ENCODE measurements around the gene ACACA.
A peak's percentile ranks its signal among the peaks of the same experiment; 100 is the strongest.
"Not testable (repeated sequence)": the region's sequence is repeated elsewhere in the genome, so short reads cannot be mapped to it uniquely, and the experiment has no call there.

The ACACA gene

DNA sequence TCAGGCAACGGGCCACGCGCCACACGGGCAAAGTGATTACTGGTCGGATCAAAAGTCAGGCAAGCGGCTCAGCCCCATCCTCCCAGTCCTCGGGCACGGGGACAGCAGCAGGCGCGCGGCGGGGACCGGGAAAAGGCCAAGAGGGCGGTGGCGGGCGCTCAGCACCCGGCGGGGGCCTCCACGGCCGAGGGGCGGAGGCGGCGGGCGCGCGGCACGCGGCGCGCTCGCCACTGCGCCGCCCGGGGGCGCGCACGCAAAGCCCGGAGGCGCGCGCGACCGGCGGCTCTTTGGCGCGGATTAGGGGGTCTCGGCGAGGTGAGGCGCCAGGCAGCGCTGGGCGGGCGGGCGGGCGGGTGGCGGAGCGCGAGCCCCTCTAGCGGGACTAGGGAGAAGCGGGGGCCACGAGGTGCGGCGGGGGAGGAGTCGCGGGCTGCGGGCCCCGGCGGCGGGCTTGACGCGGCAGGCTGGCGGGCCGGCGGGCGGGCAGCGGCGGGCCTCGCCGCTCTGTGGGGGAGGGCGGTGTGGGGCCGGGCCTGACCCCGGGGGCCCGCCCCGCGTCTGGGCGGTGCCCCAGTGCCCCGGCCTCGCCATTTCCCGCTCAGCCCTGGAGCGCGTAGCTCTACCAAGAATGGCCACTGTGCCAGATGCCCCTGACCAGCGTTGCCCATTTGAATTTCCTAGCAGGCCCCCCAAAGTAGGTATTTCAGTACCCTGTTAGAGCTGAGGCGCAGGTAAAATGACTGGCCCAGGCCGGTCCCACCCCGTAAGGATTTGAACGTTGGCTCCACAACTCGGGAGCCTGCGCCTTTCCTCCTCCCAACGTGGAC, at the start of gene ACACA, which contains the start of gene TADA2A:
TSS of gene ACACA (minus strand) at position 202 of the 827 bp plus-strand sequence. CDS start 537 bp downstream, outside the sequence.
TSS of gene TADA2A (plus strand) at position 252 of the 827 bp plus-strand sequence. CDS start 4,480 bp downstream, outside the sequence.
- peak; percentile 66 for DNase-seq (ENCODE audit: low read depth)

DNA sequence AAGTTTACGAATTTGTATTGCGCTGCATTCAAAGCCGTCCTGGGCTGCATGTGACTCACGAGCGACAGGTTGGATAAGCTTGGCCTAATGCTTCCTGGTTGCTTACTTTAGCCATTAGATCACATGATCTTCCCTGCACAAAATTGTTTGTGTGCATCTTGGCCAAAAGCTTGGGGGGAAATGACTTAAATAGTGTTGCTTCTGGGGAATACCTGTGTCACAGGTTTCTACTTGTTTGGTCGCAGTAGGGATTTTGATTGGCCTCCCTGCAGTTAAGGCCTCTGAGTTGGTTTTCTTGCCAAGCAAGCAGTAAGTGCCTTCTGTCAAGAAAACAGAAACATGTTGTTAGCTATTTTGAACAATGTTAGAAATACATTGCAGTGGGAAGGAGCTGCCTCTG, 43.5 kb upstream of the ACACA start:
- no peak for DNase-seq (ENCODE audit: low read depth)

DNA sequence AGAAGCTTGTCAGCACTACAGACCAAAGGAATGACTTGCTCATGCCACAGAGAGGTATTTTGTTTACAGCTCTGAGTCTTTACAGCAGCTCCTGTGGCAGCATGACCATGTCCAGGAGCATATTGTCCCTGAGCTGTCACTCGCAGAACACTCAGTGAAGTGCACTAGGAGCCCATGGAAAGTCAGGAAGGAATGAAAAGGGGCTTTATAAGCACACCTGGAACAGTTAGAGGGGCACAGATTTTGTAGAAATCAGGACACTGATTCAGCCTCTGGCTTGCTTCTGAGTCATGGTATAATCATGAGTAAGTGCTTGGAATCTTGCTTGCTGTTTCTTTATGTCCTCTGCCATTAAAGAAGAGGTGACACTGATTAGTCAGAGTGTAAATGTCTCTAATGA, 41.0 kb upstream of the ACACA start:
- no peak for DNase-seq (ENCODE audit: low read depth)

DNA sequence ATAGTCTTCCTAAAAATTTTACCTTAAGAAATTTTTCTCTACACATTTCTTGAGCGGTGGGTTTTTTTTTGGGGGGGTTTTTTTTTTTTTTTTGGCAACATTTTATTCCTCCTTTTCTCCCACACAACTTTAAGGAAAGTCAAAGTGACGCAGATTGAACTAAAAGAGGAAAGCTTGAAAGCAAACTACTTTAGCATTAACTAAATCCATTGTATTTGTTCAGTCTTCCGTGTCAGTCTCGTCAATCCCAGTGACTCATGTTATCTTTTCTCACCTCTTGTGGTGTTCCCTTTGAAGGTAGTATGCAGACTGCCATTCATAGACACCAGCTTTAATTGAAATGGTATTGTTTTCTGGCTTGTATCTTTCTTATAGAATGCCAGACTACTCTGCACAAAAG, 39.4 kb upstream of the ACACA start:
- no peak for DNase-seq (ENCODE audit: low read depth)

- not testable (repeated sequence) for DNase-seq (ENCODE audit: low read depth)
Observed at GRCh38 chr17:37441369-37442014, 34.9 kb upstream of the ACACA start.

DNA sequence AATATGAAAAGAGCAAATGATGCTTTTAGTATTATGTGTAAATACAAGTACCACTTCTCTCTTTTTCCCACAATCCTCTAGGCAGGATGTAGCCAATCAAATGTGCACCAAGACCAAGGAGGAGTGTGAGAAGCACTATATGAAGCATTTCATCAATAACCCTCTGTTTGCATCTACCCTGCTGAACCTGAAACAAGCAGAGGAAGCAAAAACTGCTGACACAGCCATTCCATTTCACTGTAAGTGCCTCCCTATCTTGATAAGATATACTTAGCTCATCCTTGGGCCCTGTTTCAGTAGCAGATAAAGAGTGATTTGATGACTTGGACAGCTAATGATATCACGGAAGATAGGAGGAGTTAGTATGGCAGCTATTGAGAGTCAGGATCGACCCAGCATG, 33.8 kb upstream of the ACACA start:
- no peak for DNase-seq (ENCODE audit: low read depth)

DNA sequence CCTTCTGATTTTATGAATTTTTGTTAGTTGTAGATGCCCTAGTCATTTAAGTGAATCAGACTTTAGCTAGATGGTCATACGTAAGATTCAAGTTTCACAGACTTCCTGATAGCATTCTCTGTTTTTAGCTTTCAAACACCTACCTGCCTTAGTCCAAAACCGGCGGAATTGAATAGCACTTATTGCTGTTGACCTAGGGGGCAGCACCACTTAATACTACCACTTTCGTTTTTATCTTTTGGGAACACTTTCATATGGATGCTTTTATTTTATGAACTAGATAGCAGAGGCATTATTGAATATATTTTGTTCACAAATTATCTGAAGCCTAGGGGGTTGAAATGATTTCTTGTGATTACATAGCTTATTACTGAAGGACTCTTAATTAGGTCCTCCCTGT, 31.5 kb upstream of the ACACA start:
- DNase-seq (ENCODE audit: low read depth), result no peak

DNA sequence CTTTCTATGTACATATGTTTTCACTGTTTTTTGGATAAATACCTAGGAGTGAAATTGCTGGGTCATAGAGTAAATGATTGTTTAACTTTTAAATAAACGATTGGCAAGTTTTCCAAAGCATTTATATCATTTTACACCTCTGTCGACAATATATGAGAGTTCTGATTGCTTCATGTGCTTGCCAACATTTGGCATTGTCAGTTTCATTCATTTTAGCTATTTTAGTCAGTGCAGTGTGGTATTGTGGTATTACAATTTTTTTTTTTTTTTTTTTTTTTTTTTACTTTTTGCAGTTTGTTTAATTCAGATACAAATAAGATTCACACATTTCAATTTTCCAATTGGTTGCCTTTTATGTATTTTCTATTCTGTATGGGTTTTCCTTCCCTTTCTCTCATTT, 26.0 kb upstream of the ACACA start:
- no peak for DNase-seq (ENCODE audit: low read depth)

- peak; percentile 82 for DNase-seq (ENCODE audit: low read depth)
Observed at GRCh38 chr17:37430051-37430627, 23.5 kb upstream of the ACACA start.

GRCh38 chr17:37429453-37429852, 22.8 kb upstream of the ACACA start:
- DNase-seq (ENCODE audit: low read depth), result no peak

DNA sequence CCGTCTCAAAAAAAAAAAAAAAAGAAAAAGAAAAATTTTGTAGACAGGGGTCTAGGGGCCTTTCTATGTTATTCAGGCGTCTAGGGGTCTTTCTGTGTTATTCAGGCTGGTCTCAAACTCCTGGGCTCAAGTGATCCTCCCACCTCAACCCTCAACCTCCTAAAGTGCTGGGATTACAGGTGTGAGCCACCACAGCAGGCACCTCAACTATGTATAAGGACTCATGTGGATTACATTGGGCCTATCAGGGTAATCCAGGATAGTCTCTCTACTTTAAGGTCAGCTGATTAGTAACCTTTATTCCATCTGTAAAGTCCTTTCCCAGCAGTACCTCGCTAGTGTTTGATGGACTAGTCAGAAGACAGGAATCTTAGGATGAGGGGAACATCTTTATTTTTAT, 22.4 kb upstream of the ACACA start:
- DNase-seq (ENCODE audit: low read depth), result no peak

DNA sequence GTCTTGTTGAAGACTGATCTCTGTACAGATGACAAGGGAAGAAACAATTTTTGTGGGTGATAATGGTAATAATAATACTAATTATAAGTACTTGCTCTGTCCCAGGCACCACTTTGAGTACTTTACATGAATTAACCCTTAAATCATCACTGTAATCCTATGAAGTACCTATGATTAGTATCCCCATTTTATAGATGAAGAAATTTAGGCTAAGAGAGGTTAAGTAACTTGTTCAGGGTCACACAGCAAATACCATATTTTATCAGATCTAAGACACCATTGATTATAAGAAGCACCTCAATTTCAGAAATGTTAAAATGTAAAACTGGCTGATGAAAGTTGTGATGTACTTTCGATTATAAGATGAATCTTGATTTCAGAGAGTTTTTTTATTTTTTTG, 18.6 kb upstream of the ACACA start:
- DNase-seq (ENCODE audit: low read depth), result no peak

DNA sequence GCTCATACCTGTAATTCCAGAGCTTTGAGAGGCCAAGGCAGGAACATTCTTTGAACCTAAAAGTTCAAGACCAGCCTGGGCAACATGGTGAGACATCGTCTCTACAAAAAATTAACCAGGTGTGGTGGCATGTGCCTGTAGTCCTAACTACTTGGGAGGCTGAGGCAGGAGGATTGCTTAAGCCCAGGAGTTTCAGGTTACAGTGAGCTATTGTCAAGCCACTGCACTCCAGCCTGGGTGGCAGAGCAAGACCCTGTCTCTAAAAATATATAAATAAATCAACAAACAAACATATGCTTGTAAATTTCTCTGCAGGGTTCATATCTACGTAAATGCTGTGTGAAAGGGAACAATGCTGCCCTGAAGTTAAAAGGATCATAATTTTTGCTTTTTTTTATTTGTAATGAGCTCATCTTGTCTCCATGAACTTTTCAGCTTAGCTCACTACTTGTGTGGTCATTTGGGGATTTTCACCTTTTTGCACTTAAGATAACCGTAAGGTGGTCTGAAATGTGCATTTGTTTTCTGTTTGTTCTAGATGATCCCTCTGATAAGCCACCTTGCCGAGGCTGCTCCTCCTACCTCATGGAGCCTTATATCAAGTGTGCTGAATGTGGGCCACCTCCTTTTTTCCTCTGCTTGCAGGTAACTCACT, 16.5 kb upstream of the ACACA start:
- DNase-seq (ENCODE audit: low read depth), result no peak

DNA sequence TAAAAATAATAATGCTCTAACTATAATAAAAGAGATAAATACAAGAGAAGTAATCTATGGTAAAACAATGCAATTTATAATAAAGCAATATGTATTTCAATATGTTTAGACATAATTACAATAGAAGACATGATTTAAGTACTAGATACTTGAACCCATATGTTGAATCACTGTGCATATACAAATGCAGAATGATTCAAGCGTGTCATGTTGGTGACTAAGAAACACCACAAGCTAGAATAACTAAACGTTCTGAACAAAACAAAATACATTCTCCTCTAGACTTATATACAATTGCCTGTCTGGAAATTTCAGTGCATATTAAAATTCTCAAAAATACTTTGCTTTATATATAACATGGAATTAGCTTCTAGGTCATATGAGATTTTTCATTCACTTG, 11.2 kb upstream of the ACACA start:
- no peak for DNase-seq (ENCODE audit: low read depth)

GRCh38 chr17:37413875-37414519, 7.4 kb upstream of the ACACA start:
- no peak for DNase-seq (ENCODE audit: low read depth)

DNA sequence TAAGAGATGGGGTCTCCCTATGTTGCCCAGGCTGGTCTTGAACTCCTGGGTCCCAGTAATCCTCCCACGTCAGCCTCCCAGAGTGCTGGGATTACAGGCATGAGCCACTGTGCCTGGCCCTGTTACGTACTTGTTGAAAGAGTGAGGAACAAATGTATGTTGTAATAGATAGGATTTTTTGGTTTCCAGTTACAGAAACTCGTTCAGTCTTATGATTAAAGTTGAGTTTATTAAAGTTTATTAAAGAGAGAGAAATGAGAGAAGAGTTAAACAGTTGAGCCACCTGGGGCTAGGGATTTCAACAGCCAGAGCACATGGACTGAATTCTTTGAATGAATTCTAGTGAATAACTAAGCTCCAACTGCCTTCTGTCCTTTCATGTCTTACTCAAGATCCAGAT, 3.7 kb upstream of the ACACA start:
- DNase-seq (ENCODE audit: low read depth), result no peak

DNA sequence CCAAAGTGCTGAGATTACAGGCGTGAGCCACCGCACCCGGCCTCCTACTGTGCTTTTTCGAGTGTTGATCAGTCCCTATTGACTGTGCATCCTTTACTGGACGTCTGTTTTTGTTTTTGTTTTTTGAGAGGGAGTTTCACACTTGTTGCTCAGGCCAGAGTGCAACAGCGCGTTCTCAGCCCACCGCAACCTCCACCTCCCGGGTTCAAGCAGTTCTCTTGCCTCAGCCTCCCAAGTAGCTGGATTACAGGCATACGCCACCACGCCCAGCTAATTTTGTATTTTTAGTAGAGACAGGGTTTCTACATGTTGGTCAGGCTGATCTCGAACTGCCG, 1.5 kb upstream of the ACACA start:
- DNase-seq (ENCODE audit: low read depth), result not testable (repeated sequence)

GRCh38 chr17:37405955-37406634, 541 bp downstream of the ACACA start:
- DNase-seq (ENCODE audit: low read depth), result no peak

- not testable (repeated sequence) for DNase-seq (ENCODE audit: low read depth)
Observed at GRCh38 chr17:37405522-37405921, 1.1 kb downstream of the ACACA start.

DNA sequence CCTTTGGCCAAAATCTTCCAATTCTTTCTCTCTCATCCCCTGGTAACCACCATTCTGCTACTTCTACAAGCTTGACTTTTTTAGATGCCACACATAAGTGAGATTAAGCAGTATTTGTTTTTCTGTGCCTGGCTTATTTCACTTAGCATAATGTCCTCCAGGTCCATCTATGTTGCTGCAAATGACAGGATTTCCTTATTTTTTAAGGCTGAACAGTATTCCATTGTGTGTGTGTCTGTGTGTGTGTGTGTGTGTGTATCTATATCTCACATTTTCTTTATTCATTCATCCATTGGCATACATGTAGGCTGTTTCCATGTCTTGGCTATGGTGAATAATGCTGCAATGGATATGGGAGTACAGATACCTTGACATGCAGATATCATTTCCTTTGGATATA, 6.1 kb downstream of the ACACA start:
- no peak for DNase-seq (ENCODE audit: low read depth)

- no peak for DNase-seq (ENCODE audit: low read depth)
Observed at GRCh38 chr17:37399265-37399803, 7.3 kb downstream of the ACACA start.

All from stromal cell of bone marrow (primary cell).